HG02970 (cell line): ENCODE data around the gene TCF7.

ENCODE experiments used
- ATAC-seq: cut with Tn5 transposase; IDR thresholded peaks from one replicate; pipeline ENCODE4 v1.9.1; 2021; ENCODE audit warnings: mild to moderate bottlenecking, moderate library complexity, moderate number of reproducible peaks; ENCODE audit not compliant: unreplicated experiment, low FRiP score

The TCF7 gene

DNA sequence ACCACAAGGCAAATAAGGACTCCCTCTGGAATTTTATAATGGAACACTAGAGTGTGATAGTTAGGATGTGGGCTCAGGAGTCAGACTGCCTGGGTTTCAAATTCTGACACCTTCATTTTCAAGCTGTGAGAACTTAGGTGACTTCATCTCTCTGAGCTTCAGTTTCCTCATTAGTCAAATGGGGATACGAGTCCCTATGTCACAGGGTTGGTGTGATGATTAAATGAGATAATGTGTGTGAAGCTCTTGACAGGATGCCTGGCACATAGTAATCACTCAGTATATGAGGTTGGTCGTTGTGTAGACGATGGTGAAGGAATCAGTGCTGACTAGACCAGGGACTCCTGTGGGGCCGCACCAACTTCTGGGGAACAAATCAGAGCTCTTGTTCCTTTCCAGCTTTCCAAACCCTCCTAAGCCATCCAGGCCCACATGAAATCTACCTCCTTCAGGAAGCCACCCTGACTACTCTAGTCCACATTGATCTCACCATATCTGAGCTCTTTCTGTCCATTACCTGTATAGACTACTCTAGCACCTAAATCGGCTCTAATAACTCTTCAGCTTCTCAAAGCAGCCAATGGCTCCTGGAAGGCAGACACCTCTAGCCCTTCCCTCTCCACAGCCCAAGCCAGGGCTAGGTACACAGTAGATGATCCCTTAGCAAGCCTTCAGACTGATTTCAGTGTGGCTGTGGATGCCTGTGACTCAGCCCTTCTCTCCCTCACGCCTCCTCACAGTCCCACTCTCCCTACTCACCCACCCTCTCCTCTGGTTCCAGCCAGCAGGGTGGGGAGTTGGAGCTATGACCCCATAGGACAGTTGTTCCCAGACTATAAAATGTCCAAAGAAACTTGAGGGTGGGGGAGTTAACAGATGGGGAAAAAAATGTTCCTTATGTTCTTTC is 2.5 kb upstream of the TCF7 start:
- ATAC-seq: no peak

- no peak for ATAC-seq
Measured at GRCh38 chr5:134112726-134113362, 1.6 kb upstream of the TCF7 start.

DNA sequence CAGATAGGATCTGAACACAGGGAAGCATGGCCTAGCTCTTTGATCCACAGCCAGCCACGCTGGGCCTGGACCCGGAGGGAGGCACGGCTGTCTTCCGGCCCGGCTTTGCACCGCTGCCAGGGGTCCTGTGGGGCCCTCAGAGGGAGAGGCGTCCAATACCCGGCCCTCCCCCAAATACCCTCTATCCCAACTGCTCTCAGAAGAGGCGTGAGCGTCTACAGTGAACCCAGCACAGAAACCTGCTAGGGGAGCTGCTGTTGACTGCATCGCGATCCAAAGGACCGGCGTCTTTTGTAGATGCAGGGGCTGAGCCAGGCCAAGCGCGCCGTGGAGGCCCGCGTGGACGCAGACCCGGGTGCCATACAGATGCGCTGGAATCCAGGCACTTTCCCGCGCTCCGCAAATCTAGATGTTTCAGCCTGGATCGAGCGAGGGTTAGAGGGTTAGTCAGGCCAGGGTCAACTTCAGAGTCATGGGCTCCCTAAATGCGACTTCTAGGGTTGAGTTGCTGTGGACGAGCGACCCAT is 1.1 kb upstream of the TCF7 start:
- no peak for ATAC-seq

- peak; percentile 10 for ATAC-seq
Measured at GRCh38 chr5:134114886-134115805, 665 bp downstream of the TCF7 start.

DNA sequence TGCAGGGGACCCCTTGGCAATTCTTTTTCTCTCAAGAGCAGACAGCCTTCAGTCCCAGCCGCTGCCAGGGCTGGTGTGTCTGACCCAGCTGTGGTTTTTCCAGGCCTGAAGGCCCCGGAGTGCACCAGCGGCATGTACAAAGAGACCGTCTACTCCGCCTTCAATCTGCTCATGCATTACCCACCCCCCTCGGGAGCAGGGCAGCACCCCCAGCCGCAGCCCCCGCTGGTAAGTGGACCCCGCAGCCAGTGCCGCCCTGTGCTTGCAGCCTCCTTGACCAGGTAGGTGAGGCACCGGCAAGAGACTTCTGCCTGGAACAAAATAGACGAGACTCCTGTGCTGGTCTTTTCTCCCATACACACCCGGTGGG is 1.3 kb downstream of the TCF7 start:
- no peak for ATAC-seq

DNA sequence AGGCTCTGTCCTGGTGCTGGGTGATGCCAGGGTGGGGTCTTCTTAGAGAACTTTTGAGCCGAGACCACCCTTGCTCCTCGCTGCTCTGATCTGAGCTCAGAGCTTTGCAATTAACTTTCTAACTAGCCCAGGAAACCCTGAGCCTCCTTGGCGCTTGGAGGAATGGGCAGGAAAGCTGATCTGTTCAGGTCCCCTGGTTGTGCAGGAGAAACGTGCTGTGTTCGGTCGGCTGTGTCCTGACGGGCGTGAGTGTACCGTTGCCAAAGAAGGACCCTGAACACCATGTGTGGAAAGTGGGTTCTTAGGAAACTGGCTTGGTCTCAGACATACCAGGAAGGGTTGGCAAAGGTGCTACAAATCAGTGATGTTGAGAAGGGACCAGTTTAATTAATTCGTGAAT is 1.8 kb downstream of the TCF7 start:
- ATAC-seq: no peak

DNA sequence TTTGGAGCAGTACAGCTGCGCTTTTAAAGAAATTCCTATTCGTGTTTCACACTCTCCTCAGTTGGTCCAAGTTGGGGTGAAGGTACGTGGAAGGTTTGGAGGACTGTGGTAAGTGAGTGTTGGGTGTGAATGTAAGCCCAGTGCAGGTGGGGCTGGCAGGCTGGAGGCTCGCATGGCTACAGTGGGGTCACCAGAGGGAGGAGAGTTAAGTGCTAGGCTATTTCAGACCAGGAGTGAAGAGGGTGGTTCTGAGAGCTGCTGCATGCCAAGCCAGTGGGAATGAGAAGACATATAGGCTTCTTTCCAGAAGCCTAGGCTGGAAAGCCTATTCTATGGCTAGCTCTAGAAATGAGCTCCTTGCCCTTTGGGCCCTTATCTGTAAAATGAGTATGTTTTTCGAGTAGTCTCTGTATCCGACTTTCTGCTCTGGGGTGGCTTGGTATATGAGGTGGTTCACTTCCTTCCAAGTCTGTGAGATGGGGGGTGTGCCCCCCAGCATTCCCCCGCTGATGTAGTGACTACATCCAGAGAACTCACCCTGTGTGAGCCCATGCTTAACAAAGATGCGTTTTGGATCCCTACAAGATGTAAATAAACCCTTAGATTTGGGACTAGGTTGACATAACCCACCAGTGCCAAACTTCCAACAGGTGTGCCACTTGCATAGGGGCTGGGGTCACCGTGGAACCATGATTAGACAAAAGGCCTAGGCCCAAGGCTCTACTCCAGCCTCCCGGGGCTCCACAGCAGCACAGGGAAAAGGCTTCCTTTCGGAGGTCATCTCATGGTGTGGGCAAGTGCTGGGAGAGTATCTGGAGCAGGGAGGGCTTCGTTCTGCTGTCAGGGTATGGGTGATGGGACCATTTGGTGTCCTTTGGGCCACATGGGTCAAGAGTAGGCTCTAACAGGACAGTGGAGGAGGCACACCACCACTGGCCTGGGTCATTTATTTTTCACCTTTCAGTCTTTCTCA is 2.6 kb downstream of the TCF7 start:
- ATAC-seq: no peak

DNA sequence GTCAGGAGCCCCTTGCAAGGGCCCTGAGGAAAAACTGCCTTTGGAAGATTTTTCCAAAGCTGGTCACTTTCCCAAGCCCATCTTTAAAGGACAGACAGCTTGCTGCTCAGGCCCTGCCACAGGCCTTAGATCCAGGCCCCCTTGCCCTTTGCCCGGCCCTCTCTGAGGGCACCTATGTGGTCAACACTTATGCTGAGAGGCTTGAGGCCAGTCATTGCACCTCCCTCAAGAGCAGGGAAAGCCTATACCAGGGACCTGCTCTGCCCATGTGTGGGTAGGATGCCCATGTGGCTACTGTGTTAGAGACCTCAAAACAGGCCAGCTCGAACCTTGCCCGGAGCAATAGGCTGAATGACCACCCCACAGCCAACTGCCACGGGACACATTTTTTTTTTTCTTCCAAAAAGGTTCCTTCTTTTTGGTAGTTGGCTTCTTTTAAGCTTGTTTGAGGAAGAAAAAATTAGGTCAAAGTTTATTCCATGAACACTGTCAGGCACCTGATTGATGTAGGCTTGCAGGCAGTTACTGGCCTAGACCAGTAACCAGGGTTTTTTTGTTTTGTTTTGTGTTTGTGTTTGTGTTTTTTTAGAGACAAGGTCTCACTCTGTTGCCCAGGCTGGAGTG is 3.8 kb downstream of the TCF7 start:
- ATAC-seq: no peak

DNA sequence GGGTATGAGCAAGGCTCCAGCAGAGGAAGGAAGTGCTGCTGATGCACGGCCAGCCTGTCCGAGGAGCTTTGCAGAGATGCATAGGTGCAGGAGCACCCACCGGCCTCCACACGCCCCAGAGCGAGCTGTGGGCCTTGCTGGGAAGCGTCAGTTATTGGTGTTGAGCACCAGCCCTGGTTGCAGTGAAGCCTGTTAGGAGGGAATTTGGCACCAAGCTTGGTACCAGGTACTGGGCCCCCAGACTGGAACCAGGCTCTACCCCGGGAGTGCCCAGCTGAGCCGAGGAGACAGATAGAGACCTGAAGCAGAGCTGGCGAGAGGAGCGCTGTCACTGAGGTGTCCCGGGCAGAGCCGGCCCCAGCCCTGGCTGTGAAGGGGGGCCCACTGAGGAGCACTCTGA is 5.2 kb downstream of the TCF7 start:
- ATAC-seq: no peak

- ATAC-seq: no peak
Measured at GRCh38 chr5:134120386-134121138, 6.1 kb downstream of the TCF7 start.

DNA sequence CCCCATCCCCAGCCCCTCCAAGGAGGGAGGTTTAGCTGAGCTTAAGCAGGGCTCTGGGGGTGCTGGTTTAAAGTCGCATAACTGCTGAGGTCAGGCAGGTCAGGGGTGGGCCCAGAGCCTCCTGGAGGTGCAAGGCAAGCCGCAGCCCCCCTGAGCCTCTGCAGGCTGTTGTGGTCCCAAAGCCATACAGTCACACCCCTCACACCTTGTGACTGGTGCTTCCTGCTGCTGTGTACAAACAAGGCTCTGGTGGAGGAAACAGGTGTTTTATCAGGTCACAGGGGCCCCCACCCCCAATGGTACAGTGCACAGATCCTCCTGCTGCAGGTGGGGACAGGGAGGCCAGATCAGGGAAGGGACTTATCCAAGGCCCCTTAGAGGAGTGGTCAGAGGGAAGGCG is 8.0 kb downstream of the TCF7 start:
- ATAC-seq: no peak

DNA sequence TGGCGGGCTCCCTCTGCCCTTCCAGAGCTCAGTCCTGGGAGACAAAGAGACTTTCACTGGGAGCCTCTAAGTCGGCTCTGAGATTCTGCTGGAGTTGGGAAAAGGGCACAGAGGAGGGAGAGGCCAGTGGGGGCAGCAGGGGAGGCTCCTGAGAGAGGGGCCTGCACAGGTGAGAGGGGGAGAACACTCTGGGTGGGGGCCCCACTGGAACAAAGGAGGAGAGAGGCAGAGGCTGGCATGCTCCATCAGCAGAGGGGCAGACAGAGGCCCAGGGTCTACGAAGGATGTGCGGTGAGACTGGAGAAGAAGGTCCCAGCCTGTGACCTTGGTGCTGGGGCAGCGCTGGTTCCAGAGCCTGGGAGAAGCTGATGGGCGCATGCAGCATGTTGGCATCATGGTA is 8.9 kb downstream of the TCF7 start:
- ATAC-seq: no peak

GRCh38 chr5:134124289-134125038 is 10.0 kb downstream of the TCF7 start:
- no peak for ATAC-seq

DNA sequence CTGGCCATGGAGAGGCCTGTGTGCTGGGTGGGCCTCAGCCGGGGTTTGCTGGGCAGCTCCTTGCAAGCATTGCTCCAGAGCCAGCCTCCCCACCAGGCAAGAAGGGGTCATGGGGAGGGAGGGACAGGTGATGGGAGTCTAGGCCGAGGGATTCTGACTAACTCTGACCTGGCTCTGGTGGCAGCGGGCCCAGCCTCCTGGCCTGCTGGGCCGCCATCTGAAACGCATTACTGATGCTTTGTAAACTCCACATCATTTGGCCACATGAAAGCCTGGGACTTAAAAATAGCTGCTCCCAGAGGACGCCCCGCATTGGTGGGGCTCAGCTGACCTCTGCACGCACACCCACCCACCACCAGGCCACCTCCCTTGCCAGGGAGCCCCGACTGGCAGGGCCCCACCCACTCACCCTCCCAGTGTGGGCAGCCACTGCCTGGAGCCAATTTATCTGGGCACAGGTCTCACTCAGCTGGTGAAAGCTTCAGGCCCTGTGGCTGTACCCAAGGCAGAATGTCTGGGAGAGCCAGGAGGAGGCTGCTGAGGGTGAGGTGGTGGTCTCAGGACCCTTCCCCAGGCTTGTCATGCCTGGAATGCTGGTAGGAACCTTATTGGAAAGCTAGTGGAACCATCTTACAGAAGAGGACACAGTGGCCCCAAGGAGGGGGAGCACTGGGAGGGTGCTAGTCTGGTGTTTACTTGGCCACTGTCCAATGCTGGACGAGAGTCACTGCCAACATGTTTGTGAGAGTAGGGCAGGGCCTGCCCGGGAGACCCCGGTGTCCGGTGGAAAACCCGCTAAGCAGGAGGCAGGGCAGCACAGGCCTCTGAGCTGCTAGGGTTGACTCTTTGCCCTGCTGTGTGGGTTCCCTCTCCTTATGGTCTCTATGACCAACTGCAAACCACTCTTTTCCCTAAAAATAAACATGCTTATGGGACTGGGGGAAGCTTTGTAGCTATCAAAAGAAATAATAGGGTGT is 10.8 kb downstream of the TCF7 start:
- ATAC-seq: no peak

DNA sequence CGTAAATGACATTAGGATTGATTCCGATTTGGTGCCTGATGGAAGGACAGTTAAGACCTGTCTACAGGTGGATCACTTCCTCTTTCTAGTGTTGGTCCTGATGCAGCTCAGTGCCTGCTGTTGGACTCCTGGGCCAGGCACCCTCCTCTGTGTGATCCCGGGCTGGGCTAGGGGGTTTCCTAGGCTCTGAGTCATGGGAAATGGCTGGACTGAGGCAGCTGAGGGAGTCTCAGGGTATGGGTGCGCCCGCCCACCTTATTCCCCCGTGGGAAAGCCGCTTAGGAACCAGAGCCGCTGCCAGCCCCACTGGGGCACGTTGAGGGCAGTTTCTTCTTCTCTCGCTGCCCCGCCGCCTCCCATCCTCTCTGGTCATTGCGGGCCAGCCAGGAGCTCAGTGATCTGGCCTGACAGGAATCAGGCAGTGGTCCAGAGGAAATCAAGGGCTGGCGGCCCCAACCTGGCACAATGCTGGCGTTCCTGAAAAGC is 12.9 kb downstream of the TCF7 start:
- ATAC-seq: no peak

DNA sequence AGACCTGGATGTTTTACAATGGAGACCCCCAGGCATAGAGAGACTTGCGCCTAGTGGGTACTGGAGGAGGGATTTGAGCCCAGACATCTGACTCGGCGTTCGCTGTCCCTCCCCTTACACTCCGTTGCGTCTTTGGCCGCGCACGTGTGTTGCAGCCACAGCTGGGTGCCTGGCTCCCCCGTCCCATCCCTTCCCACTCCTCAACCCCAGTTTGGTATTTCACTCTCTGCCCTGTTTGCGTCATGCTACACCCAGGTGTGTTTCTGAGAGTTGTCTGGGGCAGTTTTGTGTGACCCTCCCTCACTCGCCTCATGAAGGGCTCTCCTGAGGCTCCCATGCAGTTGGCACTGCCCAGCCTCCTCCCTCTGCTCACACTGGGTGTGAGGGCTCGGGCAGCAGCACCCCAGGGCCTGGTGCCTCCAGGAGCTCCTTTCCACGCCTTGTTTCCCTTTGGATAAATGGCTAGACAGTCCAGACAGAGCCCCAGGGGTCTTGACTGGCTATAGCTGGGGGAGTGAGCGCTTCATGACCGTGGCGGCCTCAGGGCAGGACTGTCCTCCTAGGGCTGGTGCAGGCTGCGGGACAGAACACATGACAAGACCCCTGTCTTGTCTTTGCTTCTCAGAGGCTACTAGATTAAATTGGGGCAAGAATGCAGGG is 13.6 kb downstream of the TCF7 start:
- no peak for ATAC-seq
